NB4 (cell line): ENCODE measurements around the gene TFF1.

Experiments used
- CTCF ChIP-seq: IDR thresholded peaks from one replicate; pipeline ENCODE4 v1.5.1; 2012; ENCODE audit warnings: low read depth, low read length
- POLR2A ChIP-seq: IDR thresholded peaks from 2 replicates; pipeline ENCODE4 v1.6.1; 2011; ENCODE audit warnings: mild to moderate bottlenecking; ENCODE audit not compliant: insufficient read length; ENCODE audit errors: extremely low read depth

- TF ChIP-seq CTCF (no peak), POLR2A (no peak)
These were observed 29.0 kb upstream of the TFF1 start for GRCh38 chr21:42395302-42395701.
